AG08395 (cell line): ENCODE data around the gene SLC25A18.
"Not testable (repeated sequence)": the region's sequence is repeated elsewhere in the genome, so short reads cannot be mapped to it uniquely, and the experiment has no call there.

ENCODE experiments used
- DNase-seq: peaks from one replicate; pipeline ENCODE4 v3.0.0; 2012; ENCODE audit warnings: mixed read lengths, low spot score

Gene SLC25A18

DNA sequence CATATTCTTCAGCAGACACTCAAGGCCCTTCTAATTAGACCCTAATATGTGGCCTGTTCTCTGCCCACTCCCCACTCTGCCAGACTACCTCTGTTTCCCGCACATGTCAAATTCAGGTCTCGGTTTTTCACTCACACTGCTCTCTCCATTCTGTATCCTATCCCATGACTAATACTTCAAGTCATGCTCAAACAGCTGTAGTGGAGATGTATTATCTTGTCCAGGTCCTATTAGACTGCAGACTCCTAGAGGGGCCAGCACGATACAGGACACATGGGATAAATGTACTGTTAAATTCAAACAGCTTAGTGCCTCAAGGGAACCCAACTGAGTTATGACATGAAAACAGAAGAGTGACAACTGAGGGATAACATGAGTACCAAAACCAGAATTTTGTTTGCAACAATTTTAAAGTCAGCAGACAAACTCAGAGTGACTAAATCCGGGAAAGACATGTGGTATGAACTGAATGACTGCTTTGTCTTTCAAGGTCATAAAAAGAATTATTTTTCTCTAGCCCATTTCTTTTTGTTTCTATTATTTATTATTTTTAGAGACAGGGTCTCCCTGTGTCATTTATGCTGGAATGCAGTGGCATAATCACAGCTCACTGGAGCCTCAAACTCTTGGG lies 44.7 kb downstream of the SLC25A18 start:
- DNase-seq: peak; percentile 7

DNA sequence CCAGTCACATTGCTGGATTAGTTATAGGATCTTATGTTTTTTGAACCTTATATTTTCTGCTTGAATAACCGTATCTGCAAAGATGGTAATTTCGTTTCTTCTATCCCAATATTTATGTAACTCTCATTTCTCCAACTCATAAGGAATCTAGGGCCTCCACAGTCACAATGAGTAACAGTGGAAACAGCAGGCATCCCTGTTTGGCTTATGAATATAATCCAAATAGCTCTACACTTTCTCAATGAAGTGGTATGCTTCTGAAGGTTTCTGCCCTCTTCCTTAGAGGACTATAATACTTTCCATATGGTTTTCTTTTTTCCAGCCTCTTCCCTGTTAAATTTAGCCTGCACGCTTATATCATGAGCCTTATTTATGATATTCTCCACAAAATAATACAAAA lies 48.8 kb downstream of the SLC25A18 start:
- no peak for DNase-seq

DNA sequence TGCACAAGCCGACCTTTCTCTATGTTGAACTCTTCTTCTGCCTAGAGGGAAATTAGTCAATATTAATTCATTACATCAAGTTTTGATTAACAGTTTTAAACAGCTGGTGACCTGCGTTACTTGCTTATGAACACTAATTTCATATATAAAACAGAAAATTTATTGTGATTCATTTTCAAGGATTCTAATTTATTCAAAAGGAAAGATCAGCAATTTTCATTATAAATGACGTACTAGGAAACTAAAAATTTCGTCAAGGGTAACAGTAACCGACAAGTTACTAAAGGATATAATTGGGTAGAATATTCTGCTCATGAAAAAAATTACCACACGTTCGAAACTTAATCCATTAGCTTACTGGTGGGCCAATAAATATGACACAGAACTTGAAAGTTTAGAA lies 50.0 kb downstream of the SLC25A18 start:
- DNase-seq: no peak

DNA sequence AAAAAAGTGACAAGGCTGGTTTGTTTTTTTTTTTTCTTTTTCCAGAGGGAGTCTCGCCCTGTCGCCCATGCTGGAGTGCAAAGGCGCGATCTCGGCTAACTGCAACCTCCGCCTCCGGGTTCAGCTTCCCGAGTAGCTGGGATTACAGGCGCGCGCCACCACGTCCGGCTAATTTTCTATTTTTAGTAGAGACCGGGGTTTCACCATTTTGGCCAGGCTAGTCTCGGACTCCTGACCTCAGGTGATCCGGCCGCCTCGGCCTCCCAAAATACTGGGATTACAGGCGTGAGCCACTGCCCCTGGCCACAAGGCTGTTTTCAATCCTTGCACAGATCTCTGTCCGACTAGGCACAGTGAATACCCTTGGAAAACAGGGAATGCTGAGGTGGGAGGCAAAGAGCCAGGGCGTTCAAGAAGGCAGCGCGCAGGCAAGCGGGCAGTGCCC lies 64.7 kb downstream of the SLC25A18 start:
- no peak for DNase-seq

DNA sequence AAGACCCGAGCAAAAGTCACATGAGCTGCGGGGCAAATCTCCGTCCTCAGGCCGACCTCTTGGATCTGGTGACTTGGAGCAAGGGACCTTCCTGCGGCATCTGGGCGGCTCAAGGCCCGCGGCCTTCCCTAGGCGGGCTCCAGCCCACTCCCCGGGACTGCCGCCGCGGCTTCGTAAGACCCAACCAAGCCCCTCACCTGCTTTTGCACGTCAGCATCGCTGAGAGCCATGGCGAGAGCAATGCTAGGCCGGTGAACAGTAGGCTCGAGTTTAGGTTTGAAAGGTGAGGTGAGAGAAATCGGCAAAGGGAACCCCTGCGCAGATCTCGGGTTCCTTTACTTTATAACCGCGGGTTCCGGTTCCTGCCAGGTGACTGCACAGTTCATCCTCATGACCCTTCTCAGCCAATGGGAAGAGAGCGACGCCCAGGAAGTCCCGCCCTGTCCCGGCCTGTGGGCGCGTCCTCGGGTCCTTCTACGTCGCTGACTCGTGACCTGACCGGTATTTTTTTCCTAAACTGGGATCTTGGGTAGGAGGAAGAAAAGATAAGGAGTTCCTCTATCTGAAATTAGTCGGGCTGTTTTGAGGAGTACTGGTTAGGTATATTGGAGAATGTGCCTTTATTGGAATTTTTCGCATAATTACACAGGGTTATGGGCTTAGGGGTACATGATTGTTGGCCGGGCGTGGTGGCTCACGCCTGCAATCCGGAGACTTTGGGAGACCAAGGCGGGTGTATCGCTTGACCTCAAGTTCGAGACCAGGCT lies 65.3 kb downstream of the SLC25A18 start, which contains the start of gene ATP6V1E1:
ATP6V1E1 (minus strand) TSS at position 344 of the 767 bp plus-strand sequence; CDS start at position 230, 114 bp downstream.
- peak; percentile 98 for DNase-seq

DNA sequence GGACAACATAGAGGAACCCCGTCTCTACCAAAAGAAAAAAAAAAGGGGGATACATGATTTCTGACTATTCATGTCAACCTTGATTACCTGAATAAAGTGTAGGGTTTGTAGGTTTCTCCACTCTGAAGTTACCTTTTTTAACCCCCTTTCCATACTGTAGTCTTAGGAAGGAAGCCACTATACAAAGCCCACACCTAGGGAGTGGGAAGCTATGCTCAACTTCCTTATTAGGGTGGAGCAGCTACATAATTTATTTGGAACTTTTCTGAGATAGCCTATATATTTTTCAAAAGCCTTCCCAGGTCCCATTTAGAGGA lies 65.8 kb downstream of the SLC25A18 start:
- no peak for DNase-seq

DNA sequence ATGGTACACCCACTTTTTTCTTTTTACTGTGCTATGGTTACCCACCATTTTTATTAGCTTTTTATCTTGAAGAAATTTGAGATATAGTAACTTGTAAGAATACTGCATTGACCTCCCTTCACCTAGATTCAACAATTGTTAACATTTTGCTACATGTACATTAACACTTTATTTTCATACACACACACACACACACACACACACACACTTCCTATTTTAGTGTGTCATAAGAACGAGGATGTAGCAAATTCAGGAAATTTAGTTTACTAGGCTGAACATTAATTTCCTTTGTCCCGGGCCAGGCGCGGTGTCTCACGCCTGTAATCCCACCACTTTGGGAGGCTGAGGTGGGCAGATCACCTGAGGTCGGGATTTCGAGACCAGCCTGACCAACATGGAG lies 66.3 kb downstream of the SLC25A18 start:
- no peak for DNase-seq

DNA sequence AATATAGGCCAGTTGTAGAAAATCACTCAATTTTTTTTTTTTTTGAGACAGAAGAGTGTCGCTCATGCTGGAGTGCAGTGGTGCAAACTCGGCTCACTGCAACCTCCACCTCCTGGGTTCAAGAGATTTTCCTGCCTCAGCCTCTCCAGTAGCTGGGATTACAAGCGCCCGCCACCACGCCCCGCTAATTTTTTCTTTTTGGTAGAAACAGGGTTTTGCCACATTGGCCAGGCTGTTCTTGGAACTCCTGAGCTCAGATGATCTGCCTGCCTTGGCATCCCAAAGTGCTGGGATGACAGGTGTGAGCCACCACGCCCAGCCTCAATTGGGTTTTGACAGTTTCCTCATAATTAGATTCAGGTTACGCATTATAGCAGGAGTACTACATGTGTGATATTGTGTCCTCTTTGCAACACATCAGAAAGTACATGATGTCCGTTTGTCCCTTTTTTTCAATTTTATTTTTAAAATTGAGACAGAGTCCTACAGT lies 67.8 kb downstream of the SLC25A18 start:
- DNase-seq: no peak

DNA sequence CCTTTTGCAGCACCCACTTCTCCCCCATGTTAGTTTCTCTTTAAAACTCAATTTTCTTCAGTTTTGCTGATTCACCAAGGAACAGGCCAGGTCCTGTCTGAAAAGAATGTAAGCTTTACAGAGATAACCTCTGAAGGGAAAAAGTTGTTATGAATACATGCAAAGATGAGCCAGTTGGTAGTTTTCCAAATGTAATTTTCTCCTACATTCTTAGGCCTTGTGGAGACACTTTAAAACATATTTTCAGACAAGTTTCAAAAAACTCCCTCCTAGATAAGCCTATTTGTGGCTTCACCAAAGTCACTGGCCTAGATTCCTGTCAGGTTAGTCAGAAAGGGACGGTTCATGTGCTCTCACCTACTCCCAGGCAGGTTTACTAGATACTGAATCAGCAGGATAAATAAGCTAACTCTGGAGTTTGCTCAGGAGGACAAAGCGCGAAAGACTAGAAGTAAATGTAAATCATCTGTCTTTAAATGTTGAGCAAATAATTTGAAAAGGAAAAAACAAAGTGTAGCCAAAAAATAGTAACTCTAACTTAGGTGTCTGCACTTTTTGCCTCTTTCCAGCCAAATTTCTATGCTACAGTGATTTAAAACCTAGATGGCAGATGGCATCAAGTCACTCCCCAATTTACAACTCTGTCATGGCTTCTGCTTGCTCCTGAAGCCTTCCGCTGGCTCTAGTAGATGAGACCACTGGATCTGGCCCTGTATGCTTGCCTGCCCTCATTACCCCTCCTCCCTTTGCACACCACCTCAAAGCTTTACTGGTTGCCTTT lies 70.1 kb downstream of the SLC25A18 start:
- DNase-seq: peak; percentile 58

DNA sequence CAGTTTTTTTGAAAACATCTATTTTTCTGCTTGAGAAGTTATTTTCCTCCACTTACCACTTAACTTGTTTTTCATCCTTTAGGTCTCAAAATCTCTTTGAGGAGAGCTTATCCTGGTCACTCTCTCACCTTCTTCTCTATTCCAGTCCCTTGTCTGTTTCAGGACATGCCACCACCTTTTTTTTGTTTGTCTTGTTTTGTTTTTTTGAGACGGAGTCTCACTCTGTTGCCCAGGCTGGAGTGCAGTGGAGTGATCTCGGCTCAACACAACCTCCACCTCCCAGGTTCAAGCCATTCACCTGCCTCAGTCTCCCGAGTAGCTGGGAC lies 70.7 kb downstream of the SLC25A18 start:
- no peak for DNase-seq

DNA sequence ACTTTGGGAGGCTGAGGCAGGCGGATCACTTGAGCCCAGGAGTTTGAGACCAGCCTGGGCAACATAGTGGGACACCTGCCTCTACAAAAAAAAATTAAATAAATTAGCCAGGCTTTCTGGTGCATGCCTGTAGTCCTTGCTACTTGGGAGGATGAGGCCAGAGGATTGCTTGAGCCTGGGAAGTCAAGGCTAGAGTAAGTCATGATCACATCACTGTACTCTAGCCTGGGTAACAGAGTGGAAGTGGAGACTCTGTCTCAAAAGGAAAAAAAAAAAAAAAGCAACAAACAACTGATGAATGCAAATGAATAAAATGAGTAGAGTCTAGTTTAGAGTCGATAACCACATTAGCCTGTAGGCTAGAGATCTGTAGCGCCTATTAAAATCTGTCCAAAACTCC lies 71.4 kb downstream of the SLC25A18 start:
- no peak for DNase-seq

DNA sequence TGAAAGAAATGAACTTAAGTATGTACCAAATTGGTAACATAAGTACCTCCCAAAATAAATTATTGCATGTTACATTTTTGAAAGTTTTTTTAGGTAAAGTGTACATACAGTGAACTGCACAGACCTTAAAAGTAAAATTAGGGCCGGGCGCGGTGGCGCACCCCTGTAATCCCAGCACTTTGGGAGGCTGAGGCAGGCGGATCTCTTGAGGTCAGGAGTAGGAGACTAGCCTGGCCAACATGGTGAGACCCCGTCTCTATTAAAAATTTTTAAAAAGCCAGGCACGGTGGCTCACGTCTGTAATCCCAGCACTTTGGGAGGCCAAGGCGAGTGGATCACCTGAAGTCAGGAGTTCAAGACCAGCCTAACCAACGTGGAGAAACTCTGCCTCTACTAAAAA lies 73.6 kb downstream of the SLC25A18 start:
- not testable (repeated sequence) for DNase-seq

DNA sequence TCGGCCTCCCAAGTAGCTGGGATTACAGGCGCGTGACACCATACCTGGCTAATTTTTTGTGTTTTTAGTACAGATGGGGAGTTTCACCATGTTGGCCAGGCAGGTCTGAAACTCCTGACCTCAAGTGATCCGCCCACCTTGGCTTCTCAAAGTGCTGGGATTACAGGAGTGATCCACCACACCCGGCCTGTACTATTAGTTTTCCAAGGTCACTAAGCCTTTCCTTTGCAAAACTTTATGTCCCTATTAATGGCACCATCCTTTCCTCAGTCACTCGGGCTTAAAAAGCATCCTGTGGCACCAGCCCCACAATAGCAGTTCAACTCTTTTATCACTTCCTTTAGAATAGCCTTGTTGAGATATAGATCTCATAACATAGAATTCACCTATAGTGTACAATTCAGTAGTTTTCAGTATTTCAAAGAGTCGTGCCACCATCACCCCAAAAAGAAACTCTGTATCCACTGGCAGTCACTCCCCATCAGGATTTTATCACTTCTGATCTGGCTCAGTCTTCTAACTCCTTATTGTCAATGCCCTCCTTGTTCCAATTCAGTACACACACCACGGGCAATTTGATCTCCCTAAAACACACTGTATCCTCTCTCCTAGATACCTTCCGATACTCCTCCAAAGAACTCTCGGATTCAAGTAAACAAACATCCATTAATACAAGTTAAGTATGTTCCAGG lies 74.3 kb downstream of the SLC25A18 start:
- peak; percentile 11 for DNase-seq

DNA sequence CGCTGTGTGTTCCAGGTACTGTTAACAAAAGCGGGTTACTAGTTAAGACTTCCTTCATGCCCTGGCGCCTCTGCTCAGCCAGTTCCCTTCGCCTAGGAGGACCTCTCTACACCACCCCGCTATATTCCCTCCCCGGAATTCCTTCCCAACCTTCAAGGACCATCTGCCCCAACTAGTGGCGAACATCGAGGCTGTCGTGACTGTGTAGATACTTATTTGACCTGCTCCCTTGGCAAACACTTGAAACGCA lies 74.8 kb downstream of the SLC25A18 start:
- no peak for DNase-seq

DNA sequence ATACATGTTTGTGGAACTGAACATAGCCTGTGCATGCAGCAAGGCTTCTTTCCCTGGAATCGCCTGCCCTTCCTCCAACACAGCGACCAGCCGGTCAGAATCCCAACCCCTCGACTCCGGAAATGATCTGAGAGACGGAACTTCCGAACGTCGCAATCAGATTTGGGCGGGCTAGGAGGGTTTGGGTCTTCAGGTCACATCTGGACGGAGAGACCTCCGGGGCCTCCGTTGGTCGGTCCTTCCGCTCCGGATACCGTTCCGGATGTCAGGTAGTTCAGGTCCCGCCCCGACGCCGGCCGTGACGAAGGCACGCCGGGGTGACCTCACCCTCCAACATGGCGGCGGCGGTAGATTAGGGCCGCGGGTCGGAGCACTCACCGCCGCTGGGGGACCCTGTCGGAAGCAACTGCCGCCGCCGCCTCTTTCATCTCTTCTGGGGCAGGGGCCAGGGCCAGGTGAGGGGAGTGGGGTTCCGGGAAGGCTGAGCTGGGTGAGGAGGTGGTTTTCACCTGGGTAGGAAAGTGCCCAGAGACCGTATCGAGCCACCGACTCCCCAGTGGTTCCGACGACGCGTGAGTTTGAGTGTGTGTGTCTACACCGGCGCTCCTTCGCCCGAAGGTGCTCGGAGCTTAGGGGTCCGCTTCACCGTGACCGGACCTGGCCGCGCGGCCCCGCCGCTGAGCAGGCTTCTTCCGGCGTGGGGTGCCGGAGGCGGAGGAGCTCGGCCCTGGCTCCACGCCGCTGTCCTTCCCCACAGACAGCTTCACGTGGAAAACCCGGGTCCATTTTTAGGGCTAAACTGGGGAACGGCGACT lies 75.3 kb downstream of the SLC25A18 start, which contains the start of gene BCL2L13:
BCL2L13 (plus strand) TSS at position 326 of the 815 bp plus-strand sequence. CDS start 16,955 bp downstream, outside the sequence.
- DNase-seq: peak; percentile 87

DNA sequence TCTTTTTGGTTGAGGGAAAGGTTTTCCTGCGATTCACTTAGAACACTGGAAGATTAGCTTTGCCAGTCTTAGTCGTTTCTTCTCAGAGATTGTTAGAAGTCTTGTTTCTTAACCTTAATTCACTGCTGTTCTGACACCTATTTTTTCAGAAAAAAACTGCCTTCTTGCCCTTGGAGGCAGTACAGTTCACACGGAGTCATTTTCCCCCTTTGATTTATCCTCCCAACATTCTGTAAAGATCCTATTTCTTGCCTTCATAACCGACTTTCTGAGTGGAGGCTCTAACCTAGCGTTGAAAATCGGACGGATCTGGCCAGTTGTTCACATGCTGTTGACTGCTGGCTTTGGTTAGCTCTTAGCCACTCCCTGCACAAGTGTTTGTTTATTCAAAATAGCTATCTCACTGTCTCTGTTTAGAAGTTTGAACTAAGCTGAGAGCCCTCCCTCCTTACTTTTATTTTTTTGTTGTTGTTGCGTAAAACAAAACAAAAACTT lies 76.0 kb downstream of the SLC25A18 start:
- DNase-seq: peak; percentile 61
